HepG2 (cell line): Measurements from ENCODE around the gene BAHCC1. TPM values are rescaled to one million over a fixed set of nuclear protein-coding genes. Genes with fewer than 3 reads are reported as not detected.

Experiments
- AGO1 ChIP-seq: fragments of 200-400 bp; formaldehyde crosslinking; IDR thresholded peaks from 2 replicates; pipeline ENCODE4 v1.6.1; 2017; ENCODE audit warnings: mild to moderate bottlenecking, low read depth, low read length, moderate library complexity; ENCODE audit not compliant: poor library complexity, severe bottlenecking
- CC2D1A ChIP-seq: sonication (generic); formaldehyde crosslinking; IDR thresholded peaks from 2 replicates; pipeline ENCODE4 v1.8.1; 2023; ENCODE audit warnings: mild to moderate bottlenecking, missing genetic modification reagents
- ERF ChIP-seq: IDR thresholded peaks from 2 replicates; pipeline ENCODE4 v1.6.1; 2018; ENCODE audit warnings: missing biosample characterization, missing genetic modification reagents
- ESRRA ChIP-seq: sonication (generic); formaldehyde crosslinking; IDR thresholded peaks from 2 replicates; pipeline ENCODE4 v1.5.1; 2020; ENCODE audit warnings: mild to moderate bottlenecking, low read depth, missing genetic modification reagents
- HMG20B ChIP-seq: conservative IDR thresholded peaks from 2 replicates; pipeline ENCODE4 v1.6.1; 2016; ENCODE audit warnings: missing genetic modification reagents, missing compliant biosample characterization
- RELA ChIP-seq: sonication (generic); formaldehyde crosslinking; IDR thresholded peaks from 2 replicates; pipeline ENCODE4 v1.4.0; 2020; ENCODE audit warnings: missing genetic modification reagents
- RFX5 ChIP-seq: IDR thresholded peaks from 2 replicates; pipeline ENCODE4 v1.6.1; 2011; ENCODE audit warnings: low read depth, low read length, improper control_type of control experiment
- SCMH1 ChIP-seq: sonication (generic); formaldehyde crosslinking; IDR thresholded peaks from 2 replicates; pipeline ENCODE4 v1.9.0; 2021; ENCODE audit warnings: missing genetic modification reagents, mild to moderate bottlenecking, borderline replicate concordance
- SIX1 ChIP-seq: sonication (generic); formaldehyde crosslinking; IDR thresholded peaks from 2 replicates; pipeline ENCODE4 v1.4.0; 2020; ENCODE audit warnings: missing genetic modification reagents, borderline replicate concordance
- SNAI1 ChIP-seq: sonication (generic); formaldehyde crosslinking; IDR thresholded peaks from 2 replicates; pipeline ENCODE4 v1.5.0; 2020; ENCODE audit warnings: mild to moderate bottlenecking, missing genetic modification reagents, borderline replicate concordance
- THAP7 ChIP-seq: sonication (generic); formaldehyde crosslinking; IDR thresholded peaks from 2 replicates; pipeline ENCODE4 v1.8.1; 2023; ENCODE audit warnings: mild to moderate bottlenecking, missing genetic modification reagents
- ZC3H4 ChIP-seq: sonication (generic); formaldehyde crosslinking; IDR thresholded peaks from 2 replicates; pipeline ENCODE4 v1.4.0; 2020; ENCODE audit warnings: missing genetic modification reagents, borderline replicate concordance
- ZNF207 ChIP-seq: fragments of 450-650 bp; IDR thresholded peaks from 2 replicates; pipeline ENCODE4 v1.6.1; 2016; ENCODE audit warnings: antibody characterized with exemption, borderline replicate concordance
- ZNF296 ChIP-seq: sonication (generic); formaldehyde crosslinking; conservative IDR thresholded peaks from 2 replicates; pipeline ENCODE4 v1.5.0; 2020; ENCODE audit warnings: mild to moderate bottlenecking, missing genetic modification reagents
- ZNF619 ChIP-seq: sonication (generic); formaldehyde crosslinking; IDR thresholded peaks from 2 replicates; pipeline ENCODE4 v1.4.0; 2020; ENCODE audit warnings: mild to moderate bottlenecking, missing genetic modification reagents
- ZNF790 ChIP-seq: sonication (generic); formaldehyde crosslinking; IDR thresholded peaks from 2 replicates; pipeline ENCODE4 v1.8.0; 2022; ENCODE audit warnings: missing genetic modification reagents, mild to moderate bottlenecking, borderline replicate concordance
- ZNF883 ChIP-seq: sonication (generic); formaldehyde crosslinking; IDR thresholded peaks from 2 replicates; pipeline ENCODE4 v1.5.1; 2020; ENCODE audit warnings: mild to moderate bottlenecking, missing genetic modification reagents; ENCODE audit errors: not compliant biosample characterization
- ZSCAN21 ChIP-seq: sonication (generic); formaldehyde crosslinking; IDR thresholded peaks from 2 replicates; pipeline ENCODE4 v1.8.0; 2022; ENCODE audit warnings: mild to moderate bottlenecking, missing genetic modification reagents, moderate library complexity, borderline replicate concordance
- ZSCAN5A ChIP-seq: sonication (generic); formaldehyde crosslinking; IDR thresholded peaks from 2 replicates; pipeline ENCODE4 v1.8.0; 2022; ENCODE audit warnings: mild to moderate bottlenecking, missing genetic modification reagents, borderline replicate concordance
- polyA plus RNA-seq, 8 experiments: library from polyadenylated mRNA; depleted of rRNA in 3 of 8; stranded (reverse) in 7 of 8; unstranded in 1 of 8; fragments of >200 nt; fragmentation: Illumina TruSeq in 4 of 8; extraction: Trizol in 4 of 8; gene quantifications; 2 replicates each; pipeline versions ENCODE4 v1.2.1 to v1.2.3, GENCODE V29; 2011 to 2016; ENCODE audit warnings: low read depth in 4 of 8, missing spikeins in 1 of 8, mixed read lengths in 1 of 8; ENCODE audit not compliant: insufficient read depth in 1 of 8
- total RNA-seq, 5 experiments: library from RNA; depleted of rRNA; stranded (reverse); fragments of >200 nt; fragmentation: Illumina TruSeq; extraction: Trizol; gene quantifications; 2 replicates each; pipeline ENCODE4 v1.2.3, GENCODE V29; 2016; ENCODE audit warnings: low read depth in 1 of 5
- TF ChIP-seq, protein P1 (sequence below): sonication (generic); formaldehyde crosslinking; conservative IDR thresholded peaks from 2 replicates; pipeline ENCODE4 v1.4.0; 2020; ENCODE audit warnings: missing genetic modification reagents
- TF ChIP-seq, protein P2 (sequence below): sonication (generic); formaldehyde crosslinking; IDR thresholded peaks from 2 replicates; pipeline ENCODE4 v1.4.0; 2020; ENCODE audit warnings: low read depth, mild to moderate bottlenecking, missing genetic modification reagents
- TF ChIP-seq, protein P3 (sequence below): IDR thresholded peaks from 2 replicates; pipeline ENCODE4 v1.6.1; 2018; ENCODE audit warnings: missing genetic modification reagents

The BAHCC1 gene
- total and polyA plus RNA-seq, 2 of the 13 experiments (the other 11 are each of a cell fraction or from before 2014, with no cell fraction given), result 1.4 to 1.7 TPM

GRCh38 chr17:81514739-81515529 lies 119.7 kb downstream of the BAHCC1 start (continued):
- TF ChIP-seq, protein P1, sequence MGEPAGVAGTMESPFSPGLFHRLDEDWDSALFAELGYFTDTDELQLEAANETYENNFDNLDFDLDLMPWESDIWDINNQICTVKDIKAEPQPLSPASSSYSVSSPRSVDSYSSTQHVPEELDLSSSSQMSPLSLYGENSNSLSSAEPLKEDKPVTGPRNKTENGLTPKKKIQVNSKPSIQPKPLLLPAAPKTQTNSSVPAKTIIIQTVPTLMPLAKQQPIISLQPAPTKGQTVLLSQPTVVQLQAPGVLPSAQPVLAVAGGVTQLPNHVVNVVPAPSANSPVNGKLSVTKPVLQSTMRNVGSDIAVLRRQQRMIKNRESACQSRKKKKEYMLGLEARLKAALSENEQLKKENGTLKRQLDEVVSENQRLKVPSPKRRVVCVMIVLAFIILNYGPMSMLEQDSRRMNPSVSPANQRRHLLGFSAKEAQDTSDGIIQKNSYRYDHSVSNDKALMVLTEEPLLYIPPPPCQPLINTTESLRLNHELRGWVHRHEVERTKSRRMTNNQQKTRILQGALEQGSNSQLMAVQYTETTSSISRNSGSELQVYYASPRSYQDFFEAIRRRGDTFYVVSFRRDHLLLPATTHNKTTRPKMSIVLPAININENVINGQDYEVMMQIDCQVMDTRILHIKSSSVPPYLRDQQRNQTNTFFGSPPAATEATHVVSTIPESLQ (CRISPR knock-in tag), result no peak
- TF ChIP-seq ZNF207, result no peak
- no peak for TF ChIP-seq AGO1
- TF ChIP-seq, protein P2, sequence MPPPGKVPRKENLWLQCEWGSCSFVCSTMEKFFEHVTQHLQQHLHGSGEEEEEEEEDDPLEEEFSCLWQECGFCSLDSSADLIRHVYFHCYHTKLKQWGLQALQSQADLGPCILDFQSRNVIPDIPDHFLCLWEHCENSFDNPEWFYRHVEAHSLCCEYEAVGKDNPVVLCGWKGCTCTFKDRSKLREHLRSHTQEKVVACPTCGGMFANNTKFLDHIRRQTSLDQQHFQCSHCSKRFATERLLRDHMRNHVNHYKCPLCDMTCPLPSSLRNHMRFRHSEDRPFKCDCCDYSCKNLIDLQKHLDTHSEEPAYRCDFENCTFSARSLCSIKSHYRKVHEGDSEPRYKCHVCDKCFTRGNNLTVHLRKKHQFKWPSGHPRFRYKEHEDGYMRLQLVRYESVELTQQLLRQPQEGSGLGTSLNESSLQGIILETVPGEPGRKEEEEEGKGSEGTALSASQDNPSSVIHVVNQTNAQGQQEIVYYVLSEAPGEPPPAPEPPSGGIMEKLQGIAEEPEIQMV (CRISPR knock-in tag), result no peak
- TF ChIP-seq RFX5, result no peak
- no peak; the same call in 1 of the 2 replicates for TF ChIP-seq ZNF619 (CRISPR knock-in tag)
- peak; percentile 31; the same call in 1 of the 2 replicates for TF ChIP-seq THAP7
- 0 out of 2 replicates have a peak, but pooled peaks have one; percentile 14 for TF ChIP-seq HMG20B (CRISPR knock-in tag)
- peak; percentile 73; the same call in 1 of the 2 replicates for TF ChIP-seq ERF (CRISPR knock-in tag)
- TF ChIP-seq, protein P3, sequence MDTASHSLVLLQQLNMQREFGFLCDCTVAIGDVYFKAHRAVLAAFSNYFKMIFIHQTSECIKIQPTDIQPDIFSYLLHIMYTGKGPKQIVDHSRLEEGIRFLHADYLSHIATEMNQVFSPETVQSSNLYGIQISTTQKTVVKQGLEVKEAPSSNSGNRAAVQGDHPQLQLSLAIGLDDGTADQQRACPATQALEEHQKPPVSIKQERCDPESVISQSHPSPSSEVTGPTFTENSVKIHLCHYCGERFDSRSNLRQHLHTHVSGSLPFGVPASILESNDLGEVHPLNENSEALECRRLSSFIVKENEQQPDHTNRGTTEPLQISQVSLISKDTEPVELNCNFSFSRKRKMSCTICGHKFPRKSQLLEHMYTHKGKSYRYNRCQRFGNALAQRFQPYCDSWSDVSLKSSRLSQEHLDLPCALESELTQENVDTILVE, result peak; percentile 93
- 0 out of 2 replicates have a peak, but pooled peaks have one; percentile 13 for TF ChIP-seq ZSCAN21
- no peak for TF ChIP-seq SCMH1
- peak; percentile 91 for TF ChIP-seq ZNF883
- no peak for TF ChIP-seq ZSCAN5A
- TF ChIP-seq RELA (CRISPR knock-in tag), result 0 out of 2 replicates have a peak, but pooled peaks have one; percentile 47
- no peak for TF ChIP-seq CC2D1A (CRISPR knock-in tag)
- TF ChIP-seq SIX1, result no peak
- TF ChIP-seq SNAI1 (CRISPR knock-in tag), result peak; percentile 85; the same call in 1 of the 2 replicates
- 0 out of 2 replicates have a peak, but pooled peaks have one; percentile 54 for TF ChIP-seq ZNF790 (CRISPR knock-in tag)
- TF ChIP-seq ZNF296 (CRISPR knock-in tag), result no peak
- 0 out of 2 replicates have a peak, but pooled peaks have one; percentile 39 for TF ChIP-seq ESRRA (CRISPR knock-in tag)
- no peak for TF ChIP-seq ZC3H4 (CRISPR knock-in tag)
